OCI-LY1 (cell line): ENCODE results near the gene LSS.
"Not testable (repeated sequence)": the region's sequence is repeated elsewhere in the genome, so short reads cannot be mapped to it uniquely, and the experiment has no call there.

Experiments used
- H2AFZ ChIP-seq: fragments of 200-600 bp; sonication (generic), shearing (Covaris generic); 2 replicates; pipeline ENCODE4 v1.6.0; 2014; ENCODE audit warnings: antibody characterized with exemption, mild to moderate bottlenecking, low read length
- H3F3A ChIP-seq: fragments of 200-600 bp; sonication (generic), shearing (Covaris generic); 2 replicates; pipeline ENCODE4 v1.6.0; 2014; ENCODE audit warnings: mild to moderate bottlenecking, antibody characterized with exemption, low read length, moderate library complexity; ENCODE audit not compliant: insufficient read depth
- H3K27ac ChIP-seq: fragments of 200-600 bp; sonication (generic); 2 replicates; pipeline ENCODE4 v1.5.1; 2014; ENCODE audit warnings: low read length, mixed run types, mild to moderate bottlenecking, low read depth; ENCODE audit not compliant: poor library complexity, severe bottlenecking
- H3K27me3 ChIP-seq: fragments of 200-600 bp; sonication (generic); 2 replicates; pipeline ENCODE4 v1.6.0; 2014; ENCODE audit warnings: antibody characterized with exemption, mild to moderate bottlenecking, low read length, moderate library complexity; ENCODE audit not compliant: insufficient read depth
- H3K36me3 ChIP-seq: fragments of 200-600 bp; sonication (generic); 2 replicates; pipeline ENCODE4 v1.6.1; 2014; ENCODE audit warnings: mild to moderate bottlenecking, antibody characterized with exemption, low read length, moderate library complexity, mixed read lengths; ENCODE audit not compliant: insufficient read depth
- H3K4me1 ChIP-seq: fragments of 200-600 bp; sonication (generic); 2 replicates; pipeline ENCODE4 v1.5.1; 2014; ENCODE audit warnings: mild to moderate bottlenecking, low read length, moderate library complexity; ENCODE audit not compliant: insufficient read depth, severe bottlenecking
- H3K4me2 ChIP-seq: fragments of 200-600 bp; sonication (generic), shearing (Covaris generic); 2 replicates; pipeline ENCODE4 v1.6.1; 2014; ENCODE audit warnings: low read length
- H3K4me3 ChIP-seq: fragments of 200-600 bp; sonication (generic); 2 replicates; pipeline ENCODE4 v1.5.1; 2014; ENCODE audit warnings: low read length, low read depth, mild to moderate bottlenecking, mixed read lengths; ENCODE audit not compliant: poor library complexity, severe bottlenecking
- H3K79me2 ChIP-seq: fragments of 200-600 bp; shearing (Covaris generic); 2 replicates; pipeline ENCODE4 v1.6.1; 2016; ENCODE audit warnings: mixed run types, low read length, mixed read lengths; ENCODE audit not compliant: insufficient read depth
- H3K9ac ChIP-seq: fragments of 200-600 bp; sonication (generic), shearing (Covaris generic); 2 replicates; pipeline ENCODE4 v1.6.1; 2014; ENCODE audit warnings: mild to moderate bottlenecking, low read length, mixed read lengths
- H3K9me2 ChIP-seq: fragments of 200-600 bp; sonication (generic), shearing (Covaris generic); 2 replicates; pipeline ENCODE4 v1.6.1; 2014; ENCODE audit warnings: low read depth, mild to moderate bottlenecking, low read length, mixed read lengths
- H3K9me3 ChIP-seq: fragments of 200-600 bp; shearing (Covaris generic); 2 replicates; pipeline ENCODE4 v1.6.1; 2014; ENCODE audit warnings: low read length, mixed read lengths
- H4K20me1 ChIP-seq: fragments of 200-600 bp; sonication (generic), shearing (Covaris generic); 2 replicates; pipeline ENCODE4 v1.6.0; 2016; ENCODE audit warnings: mild to moderate bottlenecking, low read length; ENCODE audit not compliant: insufficient read depth
- EZH2 ChIP-seq: fragments of 200-600 bp; sonication (generic), shearing (Covaris generic); IDR thresholded peaks from 2 replicates; pipeline ENCODE4 v1.8.0; 2017; ENCODE audit warnings: borderline replicate concordance, mixed run types, mild to moderate bottlenecking, antibody characterized with exemption, low read length, moderate library complexity, mixed read lengths
- TF ChIP-seq, protein P1 (sequence below): fragments of 200-600 bp; sonication (generic), shearing (Covaris generic); IDR thresholded peaks from 2 replicates; pipeline ENCODE4 v1.5.1; 2017; ENCODE audit warnings: mild to moderate bottlenecking, antibody characterized with exemption, low read length, moderate library complexity, mixed read lengths

The LSS gene

DNA sequence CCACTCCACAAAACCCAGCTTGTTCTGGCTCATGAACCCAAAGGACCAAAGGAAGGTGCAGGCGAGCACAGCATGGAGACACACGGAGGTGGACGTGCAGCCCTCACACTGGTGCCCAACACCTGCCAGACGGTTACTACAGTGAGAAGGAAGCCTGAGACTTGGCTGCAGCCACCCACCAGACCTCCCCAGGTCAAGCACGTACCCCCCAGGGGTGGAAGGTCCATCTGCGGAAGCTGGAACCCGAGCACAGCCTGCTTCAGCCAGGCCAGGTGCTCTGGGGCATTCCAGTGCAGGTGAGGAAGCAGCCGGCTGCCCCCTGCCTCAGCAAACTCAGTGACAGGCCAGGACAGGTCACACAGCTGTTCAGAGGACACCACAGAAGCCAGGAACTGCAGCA lies 16.0 kb upstream of the LSS start:
- H3K9ac ChIP-seq: no peak overlapping the region

DNA sequence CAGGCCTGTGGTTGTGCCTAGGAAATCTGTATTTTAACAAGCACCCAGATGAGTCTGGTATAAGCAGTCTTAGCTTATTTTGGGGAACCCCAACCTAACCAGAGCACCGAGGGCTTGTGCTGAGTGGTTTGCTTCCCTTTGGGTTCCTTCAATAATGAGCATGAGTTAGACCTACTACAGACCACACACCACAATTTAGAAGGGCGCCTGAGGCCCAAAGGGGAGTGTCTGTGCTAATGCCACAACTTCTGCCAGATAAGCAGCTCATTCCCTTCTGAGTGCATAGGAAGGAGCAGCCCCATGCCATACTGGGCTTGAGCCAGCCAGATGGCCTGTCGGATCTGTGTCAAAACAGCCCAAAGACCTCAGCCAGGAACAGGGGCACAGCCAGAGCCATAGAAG lies 15.4 kb upstream of the LSS start:
- no peaks in the 10 kb centered on the region for H3K9me2 ChIP-seq
- peaks cover 11% of the 10 kb centered on the region for H3K4me1 ChIP-seq
- no peaks in the 10 kb centered on the region for H4K20me1 ChIP-seq
- no peaks in the 10 kb centered on the region for H3K27me3 ChIP-seq
- no peak overlapping the region for H3K27ac ChIP-seq
- no peaks in the 10 kb centered on the region for H3K9me3 ChIP-seq
- peaks cover 97% of the 10 kb centered on the region for H3K36me3 ChIP-seq
- no peak overlapping the region for H3K4me2 ChIP-seq
- no peaks in the 10 kb centered on the region for H3F3A ChIP-seq
- TF ChIP-seq EZH2: no peak
- TF ChIP-seq, protein P1, sequence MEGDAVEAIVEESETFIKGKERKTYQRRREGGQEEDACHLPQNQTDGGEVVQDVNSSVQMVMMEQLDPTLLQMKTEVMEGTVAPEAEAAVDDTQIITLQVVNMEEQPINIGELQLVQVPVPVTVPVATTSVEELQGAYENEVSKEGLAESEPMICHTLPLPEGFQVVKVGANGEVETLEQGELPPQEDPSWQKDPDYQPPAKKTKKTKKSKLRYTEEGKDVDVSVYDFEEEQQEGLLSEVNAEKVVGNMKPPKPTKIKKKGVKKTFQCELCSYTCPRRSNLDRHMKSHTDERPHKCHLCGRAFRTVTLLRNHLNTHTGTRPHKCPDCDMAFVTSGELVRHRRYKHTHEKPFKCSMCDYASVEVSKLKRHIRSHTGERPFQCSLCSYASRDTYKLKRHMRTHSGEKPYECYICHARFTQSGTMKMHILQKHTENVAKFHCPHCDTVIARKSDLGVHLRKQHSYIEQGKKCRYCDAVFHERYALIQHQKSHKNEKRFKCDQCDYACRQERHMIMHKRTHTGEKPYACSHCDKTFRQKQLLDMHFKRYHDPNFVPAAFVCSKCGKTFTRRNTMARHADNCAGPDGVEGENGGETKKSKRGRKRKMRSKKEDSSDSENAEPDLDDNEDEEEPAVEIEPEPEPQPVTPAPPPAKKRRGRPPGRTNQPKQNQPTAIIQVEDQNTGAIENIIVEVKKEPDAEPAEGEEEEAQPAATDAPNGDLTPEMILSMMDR: no peak
- H3K9ac ChIP-seq: no peak overlapping the region
- no peaks in the 10 kb centered on the region for H3K79me2 ChIP-seq
- no peak overlapping the region for H3K4me3 ChIP-seq
- no peak overlapping the region for H2AFZ ChIP-seq

More for the DNA sequence above, 16.0 kb upstream of the LSS start:
- Histone ChIP-seq H3K36me3 (peaks cover 97% of the 10 kb centered on the region), H3K4me1 (peaks cover 11% of the 10 kb centered on the region), H3K27ac (no peak overlapping the region), H3K79me2 (no peaks in the 10 kb centered on the region), H3F3A (no peaks in the 10 kb centered on the region), H3K27me3 (no peaks in the 10 kb centered on the region), H3K4me2 (no peak overlapping the region), H2AFZ (no peak overlapping the region), H3K9me2 (no peaks in the 10 kb centered on the region), H4K20me1 (no peaks in the 10 kb centered on the region), H3K9me3 (no peaks in the 10 kb centered on the region), H3K4me3 (no peak overlapping the region)
- TF ChIP-seq, protein P1: no peak
- TF ChIP-seq EZH2: no peak

DNA sequence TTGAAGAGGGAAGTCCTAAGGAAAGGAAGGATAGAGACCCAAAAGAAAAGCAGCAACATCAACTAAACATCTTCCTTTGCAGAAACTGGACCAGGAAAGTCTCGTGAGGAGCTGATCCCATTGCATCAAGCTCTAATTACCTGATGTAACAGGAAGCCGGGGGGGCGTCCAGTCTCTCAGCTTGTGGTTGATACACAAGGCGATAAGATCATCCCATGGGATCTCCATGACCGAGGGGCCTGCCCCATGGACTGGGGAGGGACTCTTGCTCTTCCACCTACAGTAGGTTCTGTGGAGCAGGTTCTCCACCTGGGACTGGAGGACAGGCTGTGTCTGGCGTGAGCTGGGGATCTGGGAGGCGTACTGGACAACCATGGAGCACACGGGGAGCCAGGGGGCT lies 14.8 kb upstream of the LSS start:
- H4K20me1 ChIP-seq: no peaks in the 10 kb centered on the region

DNA sequence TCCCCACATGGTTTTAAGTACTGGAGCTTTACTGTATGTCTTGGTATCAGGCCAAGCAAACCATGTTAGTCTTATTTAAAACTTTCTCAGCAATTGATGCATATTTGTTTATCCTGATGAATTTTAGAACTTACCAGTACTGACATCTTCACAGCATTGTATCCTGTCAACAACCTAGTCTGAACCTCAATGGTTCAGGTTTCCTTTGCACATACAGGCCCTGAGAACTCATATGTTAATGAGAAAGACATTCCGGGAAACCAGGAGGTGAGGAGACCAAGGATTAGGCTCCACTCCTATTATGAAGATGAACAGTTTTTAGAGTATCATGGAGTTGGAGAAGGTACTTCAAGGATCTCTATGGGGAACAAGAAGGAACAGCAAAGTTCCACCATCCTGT lies 13.0 kb upstream of the LSS start:
- H3K36me3 ChIP-seq: peaks cover 95% of the 10 kb centered on the region
- H3K79me2 ChIP-seq, H4K20me1 ChIP-seq: not testable (repeated sequence)

More for the DNA sequence above, 14.8 kb upstream of the LSS start:
- no peak for TF ChIP-seq EZH2
- TF ChIP-seq, protein P1: no peak
- Histone ChIP-seq H3K79me2 (no peaks in the 10 kb centered on the region), H3K4me1 (peaks cover 8% of the 10 kb centered on the region), H3K9me2 (no peaks in the 10 kb centered on the region), H3K36me3 (peaks cover 97% of the 10 kb centered on the region), H3K4me2 (no peak overlapping the region), H3K27ac (no peak overlapping the region), H3K4me3 (no peak overlapping the region), H2AFZ (no peak overlapping the region), H3K9me3 (no peaks in the 10 kb centered on the region), H3K27me3 (no peaks in the 10 kb centered on the region), H3F3A (no peaks in the 10 kb centered on the region), H3K9ac (no peak overlapping the region)

More for the DNA sequence above, 13.0 kb upstream of the LSS start:
- H3K9me2 ChIP-seq, H3K27ac ChIP-seq, H2AFZ ChIP-seq, H3F3A ChIP-seq, H3K9ac ChIP-seq, H3K4me1 ChIP-seq, H3K9me3 ChIP-seq, H3K4me3 ChIP-seq, H3K27me3 ChIP-seq, H3K4me2 ChIP-seq: not testable (repeated sequence)
